Kidney (tissue), 14 donors: Measurements from ENCODE around the gene GJB1. TPM values are rescaled to one million over a fixed set of nuclear protein-coding genes. Genes with fewer than 3 reads are reported as not detected.
A peak's percentile ranks its signal among the peaks of the same experiment; 100 is the strongest.
"Not testable (repeated sequence)": the region's sequence is repeated elsewhere in the genome, so short reads cannot be mapped to it uniquely, and the experiment has no call there.

Experiments
- DNase-seq, 5 donors: peaks; one replicate each; pipeline ENCODE4 v3.0.0-alpha.2; 2013 to 2020
- FAIRE-seq: peaks from 2 replicates; lab custom pipeline; 2012; peaks lifted over from hg19 to GRCh38; lab: Jason Lieb, UNC
- H3K27ac ChIP-seq, 2 donors: one replicate each; pipeline ENCODE4 v1.7.0; 2013; ENCODE audit warnings: low read depth in 2 of 2, low read length in 2 of 2, inconsistent platforms in 1 of 2
- H3K27me3 ChIP-seq: one replicate; pipeline ENCODE4 v1.7.1; 2013; ENCODE audit warnings: low read length, inconsistent platforms; ENCODE audit not compliant: control insufficient read depth, insufficient read depth
- H3K36me3 ChIP-seq, 3 donors: one replicate each; pipeline versions ENCODE4 v1.7.0 to v1.7.1; 2013; ENCODE audit warnings: low read length in 3 of 3, control low read depth in 1 of 3, inconsistent platforms in 1 of 3; ENCODE audit not compliant: insufficient read depth in 3 of 3, control insufficient read depth in 2 of 3
- H3K4me1 ChIP-seq, 3 donors: one replicate each; pipeline versions ENCODE4 v1.7.0 to v1.7.1; 2013; ENCODE audit warnings: low read length in 3 of 3, inconsistent platforms in 1 of 3, low read depth in 1 of 3; ENCODE audit not compliant: control insufficient read depth in 2 of 3, insufficient read depth in 2 of 3
- H3K4me3 ChIP-seq, 3 donors: one replicate each; pipeline versions ENCODE4 v1.7.0 to v1.8.1; 2013; ENCODE audit warnings: low read length in 3 of 3, control low read depth in 1 of 3, inconsistent platforms in 1 of 3
- H3K9ac ChIP-seq, 3 donors: one replicate each; pipeline versions ENCODE4 v1.7.0 to v1.7.1; 2013; ENCODE audit warnings: low read length in 3 of 3, control low read depth in 1 of 3, inconsistent platforms in 1 of 3
- H3K9me3 ChIP-seq, 3 donors: one replicate each; pipeline versions ENCODE4 v1.7.0 to v1.7.1; 2013; ENCODE audit warnings: low read length in 3 of 3, control low read depth in 1 of 3, inconsistent platforms in 1 of 3; ENCODE audit not compliant: control insufficient read depth in 2 of 3, insufficient read depth in 1 of 3
- intact Hi-C: fragments of 100-400 bp; cut with DNase I; formaldehyde crosslinking; loops from one replicate; pipeline ENCODE4 v1.11.1; 2022
- polyA plus RNA-seq: library from polyadenylated mRNA; stranded (reverse); fragments of 350-450 nt; fragmentation: Illumina TruSeq; extraction: RNeasy Lipid Tissue Mini Kit (QIAGEN cat#74804); gene quantifications from one replicate; pipeline ENCODE4 v1.2.3, GENCODE V29; 2014; ENCODE audit warnings: low read depth, low replicate concordance; ENCODE audit not compliant: insufficient read depth
- total RNA-seq: library from RNA; stranded (reverse); fragmentation: NEBNext Ultra II Directional; extraction: Animal tissue kit (Norgen Biotek cat#: 25700); gene quantifications from one replicate; pipeline ENCODE4 v1.2.1, GENCODE V29; 2021
- TF ChIP-seq, protein P1 (sequence below): IDR thresholded peaks from 3 replicates; pipeline ENCODE4 v1.5.1; 2012; ENCODE audit warnings: mild to moderate bottlenecking, moderate library complexity, borderline replicate concordance; ENCODE audit not compliant: insufficient read depth; ENCODE audit errors: extremely low read depth
- donor health status: control.
- donor health status: control.
- donor health status: control.
- donor health status: control.
- donor health status: control.
- donor health status: DM: yes; HTN: yes; CAD: no.
- donor health status: Normal renal cell carcinoma (clear cell type).

The GJB1 gene
- total and polyA plus RNA-seq, 2 donors from 2014 or later: 22.4 to 59.0 TPM

GRCh38 chrX:71175531-71175930, 47.5 kb upstream of the GJB1 start:
- H3K9ac ChIP-seq: no peak overlapping the region
- no peaks in the 10 kb centered on the region for H3K27me3 ChIP-seq
- TF ChIP-seq, protein P1, sequence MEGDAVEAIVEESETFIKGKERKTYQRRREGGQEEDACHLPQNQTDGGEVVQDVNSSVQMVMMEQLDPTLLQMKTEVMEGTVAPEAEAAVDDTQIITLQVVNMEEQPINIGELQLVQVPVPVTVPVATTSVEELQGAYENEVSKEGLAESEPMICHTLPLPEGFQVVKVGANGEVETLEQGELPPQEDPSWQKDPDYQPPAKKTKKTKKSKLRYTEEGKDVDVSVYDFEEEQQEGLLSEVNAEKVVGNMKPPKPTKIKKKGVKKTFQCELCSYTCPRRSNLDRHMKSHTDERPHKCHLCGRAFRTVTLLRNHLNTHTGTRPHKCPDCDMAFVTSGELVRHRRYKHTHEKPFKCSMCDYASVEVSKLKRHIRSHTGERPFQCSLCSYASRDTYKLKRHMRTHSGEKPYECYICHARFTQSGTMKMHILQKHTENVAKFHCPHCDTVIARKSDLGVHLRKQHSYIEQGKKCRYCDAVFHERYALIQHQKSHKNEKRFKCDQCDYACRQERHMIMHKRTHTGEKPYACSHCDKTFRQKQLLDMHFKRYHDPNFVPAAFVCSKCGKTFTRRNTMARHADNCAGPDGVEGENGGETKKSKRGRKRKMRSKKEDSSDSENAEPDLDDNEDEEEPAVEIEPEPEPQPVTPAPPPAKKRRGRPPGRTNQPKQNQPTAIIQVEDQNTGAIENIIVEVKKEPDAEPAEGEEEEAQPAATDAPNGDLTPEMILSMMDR: no peak
- no peaks in the 10 kb centered on the region for H3K9me3 ChIP-seq
- H3K4me3 ChIP-seq: no peak overlapping the region
- H3K27ac ChIP-seq: no peak overlapping the region
- H3K4me1 ChIP-seq: no peaks in the 10 kb centered on the region
- no peak for DNase-seq
- FAIRE-seq: no peak
- no peaks in the 10 kb centered on the region for H3K36me3 ChIP-seq
- intact Hi-C loops: no loop called here

DNA sequence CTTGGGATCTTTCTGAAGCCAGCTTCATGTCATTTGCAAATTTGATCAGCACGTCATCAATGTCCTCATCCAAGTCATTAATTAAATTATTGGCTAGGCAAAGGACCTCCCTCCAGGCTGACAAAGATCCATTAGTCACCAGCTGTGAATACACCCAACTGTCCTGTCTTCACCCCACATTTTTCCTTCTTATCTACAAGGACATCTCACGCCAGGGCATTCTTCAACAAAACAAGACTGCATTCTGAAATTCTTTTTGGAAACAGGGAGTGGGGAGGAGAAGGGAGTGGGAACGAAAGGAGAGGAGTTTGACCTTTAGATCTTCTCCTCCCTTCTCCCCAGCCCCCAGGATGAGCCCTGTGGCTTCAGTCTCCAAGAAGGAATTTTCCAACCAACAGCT, 45.7 kb upstream of the GJB1 start:
- Histone ChIP-seq H3K9ac (no peak overlapping the region), H3K36me3 (no peaks in the 10 kb centered on the region), H3K27me3 (no peaks in the 10 kb centered on the region), H3K9me3 (no peaks in the 10 kb centered on the region), H3K4me1 (peaks cover 0 to under 1% (median 0%) of the 10 kb centered on the region in 3 donors), H3K27ac (no peak overlapping the region), H3K4me3 (no peak overlapping the region)
- intact Hi-C loops: no loop called here
- TF ChIP-seq, protein P1: no peak
- no peak for DNase-seq
- FAIRE-seq: no peak

GRCh38 chrX:71178908-71179307, 44.1 kb upstream of the GJB1 start:
- Histone ChIP-seq H3K9ac (no peak overlapping the region), H3K27me3 (no peaks in the 10 kb centered on the region), H3K9me3 (no peaks in the 10 kb centered on the region), H3K36me3 (no peaks in the 10 kb centered on the region), H3K4me1 (peaks cover 0 to 4% (median 4%) of the 10 kb centered on the region in 3 donors), H3K27ac (no peak overlapping the region), H3K4me3 (no peak overlapping the region)
- TF ChIP-seq, protein P1: peak; percentile 63
- DNase-seq: peak in 4 of 5 donors; percentile 44 to 84 (median 64)
- intact Hi-C loops: no loop called here
- FAIRE-seq: peak; percentile 55

DNA sequence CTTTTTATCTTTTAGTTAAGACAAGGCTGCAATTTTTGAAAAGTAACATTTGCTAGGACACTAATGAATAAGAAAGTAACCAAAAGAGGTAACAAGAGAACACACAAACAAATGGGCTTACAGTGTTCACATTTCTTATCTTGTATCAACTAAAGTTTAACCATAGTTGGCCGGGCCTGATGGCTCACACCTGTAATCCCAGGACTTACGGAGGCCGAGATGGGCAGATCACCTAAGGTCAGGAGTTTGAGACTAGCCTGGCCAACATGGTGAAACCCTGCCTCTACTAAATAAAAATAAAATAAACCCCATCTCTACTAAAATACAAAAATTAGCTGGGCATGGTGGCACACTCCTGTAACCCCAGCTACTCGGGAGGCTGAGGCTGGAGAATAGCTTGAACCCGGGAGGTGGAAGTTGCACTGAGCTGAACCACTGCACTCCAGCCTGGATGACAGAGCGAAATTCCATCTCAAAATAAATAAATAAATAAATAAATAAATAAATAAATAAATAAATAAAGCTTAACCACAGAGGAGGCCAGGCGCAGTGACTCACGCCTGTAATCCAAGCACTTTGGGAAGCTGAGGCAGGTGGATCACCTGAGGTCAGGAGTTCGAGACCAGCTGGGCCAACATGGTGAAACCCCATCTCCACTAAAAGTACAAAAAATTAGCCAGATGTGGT, 42.3 kb upstream of the GJB1 start:
- intact Hi-C loops, H3K9ac ChIP-seq, FAIRE-seq, DNase-seq, H3K36me3 ChIP-seq, H3K27ac ChIP-seq, H3K9me3 ChIP-seq, H3K27me3 ChIP-seq, H3K4me3 ChIP-seq, H3K4me1 ChIP-seq: not testable (repeated sequence)
